ENCODE measurements around the gene USPL1.

Gene USPL1

DNA sequence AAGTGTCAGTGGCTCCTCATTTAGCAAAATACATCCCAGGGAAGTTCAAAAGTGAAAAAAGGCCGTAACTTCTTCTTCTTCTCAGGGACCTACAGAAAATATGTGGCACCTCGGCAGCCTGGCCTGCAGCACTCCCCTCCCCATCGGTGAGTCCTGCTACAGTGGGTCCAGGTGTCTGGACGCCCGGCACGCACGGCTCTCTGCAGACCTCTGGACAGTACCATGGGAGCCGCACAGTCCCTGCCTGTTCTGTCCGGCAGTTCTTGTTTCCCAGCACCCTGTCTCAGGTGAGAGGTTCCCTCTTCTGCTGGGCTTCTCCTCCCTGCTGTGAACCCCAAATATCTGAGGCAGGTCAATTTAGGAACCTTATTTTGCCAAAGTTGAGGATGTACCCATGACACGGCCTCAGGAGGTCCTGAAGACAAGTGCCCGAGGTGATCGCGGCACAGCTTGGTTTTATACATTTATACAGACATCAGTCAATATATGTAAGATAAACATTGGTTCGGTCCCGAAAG lies 80.8 kb downstream of the USPL1 start:
- no peak for DNase-seq

DNA sequence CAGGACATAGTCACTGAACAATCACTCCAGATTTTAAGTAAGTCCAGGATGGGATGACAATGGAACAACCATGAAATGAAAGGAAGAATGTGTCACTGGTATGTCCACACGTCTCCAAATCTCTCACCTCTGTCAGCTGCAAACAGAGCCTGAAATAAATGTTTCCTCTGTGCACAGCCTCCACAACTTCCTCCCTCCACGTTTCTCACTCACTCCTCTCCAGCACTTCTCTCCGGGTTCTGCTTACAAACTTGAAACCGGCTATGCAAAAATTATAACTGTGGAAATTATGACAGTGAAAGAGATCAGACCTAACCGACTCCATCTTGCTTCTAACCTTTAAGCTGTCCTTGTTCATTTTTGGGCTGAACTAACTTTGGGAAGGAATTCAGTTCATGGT lies 82.6 kb downstream of the USPL1 start:
- no peak for DNase-seq

GRCh38 chr13:30702006-30702405 lies 84.3 kb downstream of the USPL1 start:
- DNase-seq, result no peak

DNA sequence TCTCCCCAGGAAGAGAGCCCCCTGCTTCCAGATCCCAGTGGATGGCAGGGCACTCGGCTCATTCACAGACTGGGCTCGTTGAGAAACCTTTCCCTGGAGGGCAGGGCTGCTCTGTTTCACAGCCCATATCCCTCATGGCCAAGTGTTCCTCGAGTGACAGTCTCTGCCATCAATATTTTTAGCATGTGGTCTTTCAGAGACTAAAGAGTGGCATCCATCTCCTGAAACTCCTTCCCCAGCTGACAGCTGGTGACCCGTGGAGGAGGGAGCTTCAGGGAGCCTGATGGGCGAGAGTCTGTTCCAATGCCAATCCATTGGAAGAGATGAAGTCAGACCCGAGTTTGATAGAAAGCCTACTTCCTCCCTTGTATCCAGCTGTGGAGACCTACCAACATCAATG lies 86.9 kb downstream of the USPL1 start:
- DNase-seq, result no peak

DNA sequence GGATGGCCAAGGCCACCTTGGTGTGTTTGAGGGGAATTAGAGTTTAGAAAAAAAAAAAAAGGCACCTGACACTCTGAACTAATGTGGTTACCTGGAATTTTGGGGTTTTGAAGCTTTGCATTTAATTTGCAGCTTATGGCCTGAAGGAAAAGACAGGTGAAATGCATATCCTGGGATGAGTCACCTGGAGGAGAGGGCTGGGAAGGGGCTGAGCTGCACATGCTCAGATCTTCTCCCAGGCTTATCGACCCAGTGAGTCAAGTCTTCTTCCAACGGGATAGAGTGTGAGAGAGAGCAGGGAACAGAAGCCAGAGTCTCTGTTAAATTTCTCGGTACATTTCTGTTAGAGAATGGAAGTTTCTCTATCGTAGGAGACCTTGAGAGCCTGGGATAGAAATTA lies 88.0 kb downstream of the USPL1 start:
- DNase-seq, result no peak

DNA sequence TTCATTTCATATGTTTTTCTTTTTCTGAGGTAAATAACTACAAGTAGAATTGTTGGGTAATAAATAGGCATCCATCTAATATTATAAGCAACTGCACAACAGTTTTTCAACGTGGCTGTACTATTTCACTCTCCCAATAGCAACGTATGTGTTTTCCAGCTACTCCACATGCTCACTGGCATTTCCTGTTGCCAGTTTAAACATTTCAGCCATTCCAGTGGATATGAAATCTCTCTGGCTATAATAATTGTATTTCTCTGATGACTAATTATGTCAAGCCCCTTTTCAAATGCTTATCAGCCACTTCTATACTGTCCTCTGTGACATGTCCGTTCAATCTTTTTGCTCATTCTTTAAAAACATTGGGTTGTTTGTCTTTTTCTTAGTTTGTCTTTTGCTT lies 90.8 kb downstream of the USPL1 start:
- no peak for DNase-seq
